ENCODE measurements around the gene PREP.
A peak's percentile ranks its signal among the peaks of the same experiment; 100 is the strongest.

The PREP gene

GRCh38 chr6:105431226-105431625, 28.3 kb upstream of the PREP start:
- Histone ChIP-seq H2AFZ (ENCODE audit: low read length) (no peak overlapping the region), H4K20me1 (ENCODE audit: insufficient read depth, low read length, poor library complexity, severe bottlenecking) (no peaks in the 10 kb centered on the region), H3K79me2 (ENCODE audit: insufficient read depth, low read length) (no peaks in the 10 kb centered on the region), H3K4me3 (ENCODE audit: low read length, poor library complexity, severe bottlenecking) (no peak overlapping the region), H3K4me1 (ENCODE audit: insufficient read depth, low read length, poor library complexity, severe bottlenecking) (no peaks in the 10 kb centered on the region), H3K4me2 (ENCODE audit: low read depth, low read length, poor library complexity, severe bottlenecking) (no peak overlapping the region), H3K36me3 (ENCODE audit: insufficient read depth, low read length) (no peaks in the 10 kb centered on the region), H3K9me3 (ENCODE audit: insufficient read depth, low read depth, low read length) (no peaks in the 10 kb centered on the region), H3K9ac (ENCODE audit: low read depth, low read length, poor library complexity, severe bottlenecking) (no peak overlapping the region), H3F3A (ENCODE audit: low read depth) (no peaks in the 10 kb centered on the region), H3K9me2 (replicated peaks; ENCODE audit: low read depth, low read length) (no peaks in the 10 kb centered on the region), H3K27me3 (ENCODE audit: insufficient read depth, low read length, poor library complexity, severe bottlenecking) (no peaks in the 10 kb centered on the region)
- TF ChIP-seq EZH2phosphoT487 (IDR thresholded peaks at IDR 0.05; ENCODE audit: borderline replicate concordance) (no peak), CTCF (conservative IDR thresholded peaks at IDR 0.05; ENCODE audit: low read length) (peak; percentile 80)

GRCh38 chr6:105430685-105431084, 27.8 kb upstream of the PREP start:
- TF ChIP-seq CTCF (conservative IDR thresholded peaks at IDR 0.05; ENCODE audit: low read length) = no peak
- TF ChIP-seq EZH2phosphoT487 (IDR thresholded peaks at IDR 0.05; ENCODE audit: borderline replicate concordance) = no peak
- Histone ChIP-seq H3F3A (ENCODE audit: low read depth) (no peaks in the 10 kb centered on the region), H3K4me3 (ENCODE audit: low read length, poor library complexity, severe bottlenecking) (no peak overlapping the region), H3K27me3 (ENCODE audit: insufficient read depth, low read length, poor library complexity, severe bottlenecking) (no peaks in the 10 kb centered on the region), H3K4me2 (ENCODE audit: low read depth, low read length, poor library complexity, severe bottlenecking) (no peak overlapping the region), H3K9me2 (replicated peaks; ENCODE audit: low read depth, low read length) (no peaks in the 10 kb centered on the region), H4K20me1 (ENCODE audit: insufficient read depth, low read length, poor library complexity, severe bottlenecking) (no peaks in the 10 kb centered on the region), H3K4me1 (ENCODE audit: insufficient read depth, low read length, poor library complexity, severe bottlenecking) (no peaks in the 10 kb centered on the region), H3K36me3 (ENCODE audit: insufficient read depth, low read length) (no peaks in the 10 kb centered on the region), H3K79me2 (ENCODE audit: insufficient read depth, low read length) (no peaks in the 10 kb centered on the region), H2AFZ (ENCODE audit: low read length) (no peak overlapping the region), H3K9ac (ENCODE audit: low read depth, low read length, poor library complexity, severe bottlenecking) (no peak overlapping the region), H3K9me3 (ENCODE audit: insufficient read depth, low read depth, low read length) (no peaks in the 10 kb centered on the region)

GRCh38 chr6:105429676-105430075, 26.8 kb upstream of the PREP start:
- H3K4me2 ChIP-seq (ENCODE audit: low read depth, low read length, poor library complexity, severe bottlenecking) = no peak overlapping the region
- H4K20me1 ChIP-seq (ENCODE audit: insufficient read depth, low read length, poor library complexity, severe bottlenecking) = no peaks in the 10 kb centered on the region
- TF ChIP-seq EZH2phosphoT487 (IDR thresholded peaks at IDR 0.05; ENCODE audit: borderline replicate concordance) = no peak
- TF ChIP-seq CTCF (conservative IDR thresholded peaks at IDR 0.05; ENCODE audit: low read length) = no peak
- no peaks in the 10 kb centered on the region for H3K9me2 ChIP-seq (replicated peaks; ENCODE audit: low read depth, low read length)
- no peaks in the 10 kb centered on the region for H3K79me2 ChIP-seq (ENCODE audit: insufficient read depth, low read length)
- H3F3A ChIP-seq (ENCODE audit: low read depth) = no peaks in the 10 kb centered on the region
- no peaks in the 10 kb centered on the region for H3K4me1 ChIP-seq (ENCODE audit: insufficient read depth, low read length, poor library complexity, severe bottlenecking)
- no peaks in the 10 kb centered on the region for H3K27me3 ChIP-seq (ENCODE audit: insufficient read depth, low read length, poor library complexity, severe bottlenecking)
- no peaks in the 10 kb centered on the region for H3K36me3 ChIP-seq (ENCODE audit: insufficient read depth, low read length)
- no peaks in the 10 kb centered on the region for H3K9me3 ChIP-seq (ENCODE audit: insufficient read depth, low read depth, low read length)
- no peak overlapping the region for H3K9ac ChIP-seq (ENCODE audit: low read depth, low read length, poor library complexity, severe bottlenecking)
- H3K4me3 ChIP-seq (ENCODE audit: low read length, poor library complexity, severe bottlenecking) = no peak overlapping the region
- no peak overlapping the region for H2AFZ ChIP-seq (ENCODE audit: low read length)
